WI38 (cell line): ENCODE measurements around the gene UNC45A.
"Not testable (repeated sequence)": the region's sequence is repeated elsewhere in the genome, so short reads cannot be mapped to it uniquely, and the experiment has no call there.

Experiments
- H3K4me3 ChIP-seq: 2 replicates; pipeline ENCODE4 v1.5.1; 2011; ENCODE audit warnings: low read depth, mild to moderate bottlenecking, control low read depth, low read length
- CTCF ChIP-seq: IDR thresholded peaks from 2 replicates; pipeline ENCODE4 v1.5.1; 2012; ENCODE audit warnings: low read depth, mild to moderate bottlenecking, control low read depth, low read length

Gene UNC45A

GRCh38 chr15:90891346-90891949 is 43.6 kb upstream of the UNC45A start:
- no peak for TF ChIP-seq CTCF
- H3K4me3 ChIP-seq, result no peak overlapping the region

GRCh38 chr15:90892023-90892422 is 43.1 kb upstream of the UNC45A start:
- no peak overlapping the region for H3K4me3 ChIP-seq
- no peak for TF ChIP-seq CTCF

- TF ChIP-seq CTCF, result no peak
- H3K4me3 ChIP-seq, result no peak overlapping the region
These were observed 42.4 kb upstream of the UNC45A start for GRCh38 chr15:90892498-90893174.

- peak; percentile 14; the same call in 1 of the 2 replicates for TF ChIP-seq CTCF
- H3K4me3 ChIP-seq, result no peak overlapping the region
These were observed 41.7 kb upstream of the UNC45A start for GRCh38 chr15:90893175-90894090.

GRCh38 chr15:90895571-90896117 is 39.4 kb upstream of the UNC45A start:
- H3K4me3 ChIP-seq, result no peak overlapping the region
- TF ChIP-seq CTCF, result no peak

GRCh38 chr15:90897131-90897655 is 37.9 kb upstream of the UNC45A start:
- H3K4me3 ChIP-seq, result not testable (repeated sequence)

GRCh38 chr15:90901175-90902039 is 33.7 kb upstream of the UNC45A start:
- TF ChIP-seq CTCF, result no peak
- H3K4me3 ChIP-seq, result peak overlapping the region; percentile 76
